ENCODE measurements around the gene GLI1.
A peak's percentile ranks its signal among the peaks of the same experiment; 100 is the strongest.
"Not testable (repeated sequence)": the region's sequence is repeated elsewhere in the genome, so short reads cannot be mapped to it uniquely, and the experiment has no call there.

The GLI1 gene

GRCh38 chr12:57441846-57442427 is 17.6 kb upstream of the GLI1 start:
- no peak for DNase-seq (ENCODE audit: low read depth)

DNA sequence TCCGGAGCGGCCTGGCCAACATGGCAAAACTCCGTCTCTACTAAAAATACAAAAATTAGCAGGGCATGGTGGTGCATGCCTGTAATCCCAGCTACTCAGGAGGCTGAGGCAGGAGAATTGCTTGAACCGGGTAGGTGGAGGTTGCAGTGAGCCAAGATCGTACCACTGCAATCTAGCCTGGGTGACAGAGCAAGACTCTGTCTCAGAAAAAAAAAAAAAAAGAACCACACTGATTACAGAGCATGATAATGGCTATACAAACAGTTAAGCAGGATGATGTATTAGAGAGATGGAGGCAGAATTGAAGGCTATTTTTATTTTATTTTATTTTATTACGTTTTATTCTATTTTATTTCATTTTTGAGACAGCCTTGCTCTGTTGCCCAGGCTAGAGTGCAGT is 15.2 kb upstream of the GLI1 start:
- not testable (repeated sequence) for DNase-seq (ENCODE audit: low read depth)

GRCh38 chr12:57444744-57445143 is 14.8 kb upstream of the GLI1 start:
- DNase-seq (ENCODE audit: low read depth) = no peak

DNA sequence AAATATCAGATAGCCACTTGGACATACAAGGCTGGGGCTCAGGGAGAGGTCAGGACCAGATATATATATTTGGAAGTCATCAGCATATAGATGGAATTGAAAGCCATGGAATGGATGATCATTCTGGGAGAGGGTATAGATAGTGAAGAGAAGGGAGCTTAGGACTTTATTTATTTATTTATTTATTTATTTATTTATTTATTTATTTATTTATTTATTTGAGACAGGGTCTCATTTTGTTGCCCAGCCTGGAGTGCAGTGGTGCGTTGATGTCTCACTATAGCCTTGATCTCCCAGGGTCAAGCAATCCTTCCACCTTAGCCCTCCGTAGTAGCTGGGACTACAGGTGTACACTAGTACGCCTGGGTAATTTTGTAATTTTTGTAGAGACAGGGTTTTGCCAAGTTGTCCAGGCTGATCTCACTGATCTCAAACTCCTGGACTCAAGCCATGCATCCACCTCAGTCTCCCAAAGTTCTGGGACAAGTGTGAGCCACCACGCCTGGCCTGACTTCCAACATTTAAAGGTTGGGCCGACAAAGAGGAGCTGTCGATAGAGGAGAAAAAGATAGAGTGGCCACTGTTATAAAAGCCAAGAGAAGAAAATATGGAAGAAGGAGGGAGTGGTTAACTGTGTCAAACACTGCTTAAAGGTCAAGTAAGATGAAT is 13.2 kb upstream of the GLI1 start:
- no peak for DNase-seq (ENCODE audit: low read depth)

DNA sequence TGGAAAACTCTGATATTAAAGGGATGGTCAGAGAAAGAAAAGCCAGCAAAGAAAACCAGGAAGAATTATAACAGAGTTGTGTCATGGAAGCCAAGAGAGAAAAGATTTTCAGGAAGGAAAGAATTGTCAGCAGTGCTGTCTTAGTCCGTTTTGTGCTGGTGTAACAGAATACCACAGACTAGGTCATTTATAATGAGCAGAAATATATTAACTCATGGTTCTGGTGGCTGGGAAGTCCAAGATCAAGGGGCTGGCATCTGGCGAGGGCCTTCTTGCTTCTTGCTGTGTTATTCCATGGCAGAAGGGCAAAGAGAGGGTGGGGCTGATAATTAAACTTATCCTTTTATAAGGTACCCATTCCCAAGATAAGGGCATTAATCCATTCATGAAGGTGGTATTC is 10.9 kb upstream of the GLI1 start:
- DNase-seq (ENCODE audit: low read depth) = no peak

GRCh38 chr12:57449375-57449774 is 10.2 kb upstream of the GLI1 start:
- no peak for DNase-seq (ENCODE audit: low read depth)

DNA sequence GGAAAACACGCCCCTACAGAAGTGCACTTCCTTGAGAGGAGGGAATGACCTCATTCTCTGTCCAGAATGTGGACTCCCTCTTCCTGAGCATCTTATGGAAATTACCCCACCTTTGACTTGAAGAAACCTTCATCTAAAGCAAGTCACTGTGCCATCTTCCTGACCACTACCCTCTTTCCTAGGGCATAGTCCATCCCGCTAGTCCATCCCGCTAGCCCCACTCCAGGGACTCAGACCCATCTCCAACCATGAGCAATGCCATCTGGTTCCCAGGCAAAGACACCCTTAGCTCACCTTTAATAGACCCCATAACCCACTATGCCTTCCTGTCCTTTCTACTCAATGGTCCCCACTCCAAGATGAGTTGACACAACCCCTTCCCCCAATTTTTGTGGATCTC is 9.5 kb upstream of the GLI1 start:
- DNase-seq (ENCODE audit: low read depth) = no peak

DNA sequence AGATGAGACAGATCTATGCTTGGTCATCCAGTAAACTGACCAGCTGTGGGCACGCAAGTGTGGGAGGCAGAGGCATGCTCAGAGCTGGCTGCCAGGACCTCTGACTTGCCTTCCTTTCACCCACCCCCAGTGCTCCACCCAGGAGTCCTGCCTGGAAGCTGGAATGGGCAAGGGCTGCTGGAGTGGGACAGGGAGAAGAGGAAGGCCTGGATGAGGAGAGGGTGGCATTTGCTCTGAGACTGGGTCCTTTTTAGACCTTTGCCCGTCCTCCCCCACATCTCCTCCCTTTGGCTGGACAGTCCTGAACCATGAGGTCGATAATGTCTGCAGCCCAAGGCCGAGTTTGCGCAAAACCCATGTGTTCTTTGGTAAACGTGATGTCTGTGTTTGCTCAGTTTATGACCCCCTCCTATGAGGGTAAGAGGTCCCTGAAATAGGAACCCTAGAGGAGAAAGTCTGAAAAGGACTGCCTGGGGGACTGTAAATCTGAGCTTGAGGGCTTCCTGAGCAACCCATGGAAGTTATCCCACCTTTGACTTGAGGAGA is 8.3 kb upstream of the GLI1 start:
- no peak for DNase-seq (ENCODE audit: low read depth)

DNA sequence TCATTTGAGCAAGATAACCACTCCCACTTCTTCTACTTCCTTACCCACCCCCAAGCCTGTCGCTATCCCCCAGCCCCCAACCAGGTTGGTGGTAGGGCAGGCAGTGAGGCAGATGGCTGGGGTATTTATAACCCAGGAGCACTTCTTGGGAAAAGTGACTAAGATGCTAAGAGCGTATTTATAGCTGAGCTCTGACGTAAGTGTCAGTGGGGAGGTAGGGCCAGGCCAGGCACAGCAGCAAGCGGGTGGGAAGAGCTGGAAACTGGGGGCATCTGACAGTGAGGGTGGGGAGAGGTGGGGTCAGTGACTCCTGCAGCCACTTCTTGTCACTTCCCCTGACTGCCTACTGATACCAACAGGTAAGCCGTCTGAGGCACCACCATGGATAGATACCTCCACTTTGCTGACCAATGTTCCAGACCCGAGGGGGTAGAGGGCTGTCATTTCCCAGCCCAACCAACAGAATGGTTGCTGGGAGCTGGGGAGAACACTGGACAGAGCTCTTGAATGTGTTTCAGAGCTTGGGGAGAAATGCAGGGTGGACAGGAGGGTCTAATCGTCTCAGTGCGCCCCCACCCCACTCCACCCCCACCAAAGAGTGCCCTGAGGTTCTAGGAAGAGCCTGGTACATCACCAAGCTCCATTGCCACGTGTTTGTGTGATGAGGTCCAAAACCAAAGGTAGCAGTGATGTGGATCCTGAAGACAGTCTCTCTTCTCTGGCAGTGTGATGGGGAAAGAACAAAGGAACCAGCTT is 7.2 kb upstream of the GLI1 start:
- no peak for DNase-seq (ENCODE audit: low read depth)

- no peak for DNase-seq (ENCODE audit: low read depth)
These were observed 6.6 kb upstream of the GLI1 start for GRCh38 chr12:57452937-57453509.

DNA sequence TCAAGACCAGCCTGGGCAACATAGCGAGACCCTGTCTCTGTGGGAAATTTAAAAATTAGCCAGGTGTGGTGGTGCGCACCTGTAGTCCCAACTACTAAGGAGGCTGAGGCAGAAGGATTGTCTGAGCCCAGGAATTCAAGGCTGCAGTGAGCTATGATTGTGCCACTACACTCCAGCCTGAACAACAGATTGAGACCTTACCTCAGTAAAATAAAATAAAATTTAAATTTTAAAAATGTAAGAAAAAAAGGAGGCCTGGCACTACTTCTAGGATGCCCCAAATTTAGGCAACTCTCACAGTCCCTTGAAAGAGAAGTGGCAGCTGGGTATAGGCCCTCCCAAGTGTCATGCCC is 5.4 kb upstream of the GLI1 start:
- no peak for DNase-seq (ENCODE audit: low read depth)

- DNase-seq (ENCODE audit: low read depth) = no peak
These were observed 4.8 kb upstream of the GLI1 start, which contains the start of gene INHBE for GRCh38 chr12:57454566-57455373. INHBE (plus strand) TSS chr12:57455307; CDS start chr12:57455537, 230 bp downstream.

DNA sequence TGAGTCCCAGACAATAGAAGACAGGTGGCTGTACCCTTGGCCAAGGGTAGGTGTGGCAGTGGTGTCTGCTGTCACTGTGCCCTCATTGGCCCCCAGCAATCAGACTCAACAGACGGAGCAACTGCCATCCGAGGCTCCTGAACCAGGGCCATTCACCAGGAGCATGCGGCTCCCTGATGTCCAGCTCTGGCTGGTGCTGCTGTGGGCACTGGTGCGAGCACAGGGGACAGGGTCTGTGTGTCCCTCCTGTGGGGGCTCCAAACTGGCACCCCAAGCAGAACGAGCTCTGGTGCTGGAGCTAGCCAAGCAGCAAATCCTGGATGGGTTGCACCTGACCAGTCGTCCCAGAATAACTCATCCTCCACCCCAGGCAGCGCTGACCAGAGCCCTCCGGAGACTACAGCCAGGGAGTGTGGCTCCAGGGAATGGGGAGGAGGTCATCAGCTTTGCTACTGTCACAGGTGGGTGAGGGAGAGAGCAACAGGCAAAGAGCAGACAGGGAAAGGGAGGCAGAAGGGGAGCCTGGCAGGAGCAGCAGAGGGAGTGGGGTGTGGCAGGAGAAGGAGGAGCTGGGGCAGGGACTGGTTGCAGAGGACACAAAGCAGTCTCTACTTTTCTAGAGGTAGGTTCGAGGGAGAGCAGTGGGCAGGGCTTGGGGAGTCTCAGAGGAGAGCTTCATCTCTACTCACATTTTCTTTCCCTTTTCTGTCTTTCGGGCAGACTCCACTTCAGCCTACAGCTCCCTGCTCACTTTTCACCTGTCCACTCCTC is 4.0 kb upstream of the GLI1 start:
- no peak for DNase-seq (ENCODE audit: low read depth)

DNA sequence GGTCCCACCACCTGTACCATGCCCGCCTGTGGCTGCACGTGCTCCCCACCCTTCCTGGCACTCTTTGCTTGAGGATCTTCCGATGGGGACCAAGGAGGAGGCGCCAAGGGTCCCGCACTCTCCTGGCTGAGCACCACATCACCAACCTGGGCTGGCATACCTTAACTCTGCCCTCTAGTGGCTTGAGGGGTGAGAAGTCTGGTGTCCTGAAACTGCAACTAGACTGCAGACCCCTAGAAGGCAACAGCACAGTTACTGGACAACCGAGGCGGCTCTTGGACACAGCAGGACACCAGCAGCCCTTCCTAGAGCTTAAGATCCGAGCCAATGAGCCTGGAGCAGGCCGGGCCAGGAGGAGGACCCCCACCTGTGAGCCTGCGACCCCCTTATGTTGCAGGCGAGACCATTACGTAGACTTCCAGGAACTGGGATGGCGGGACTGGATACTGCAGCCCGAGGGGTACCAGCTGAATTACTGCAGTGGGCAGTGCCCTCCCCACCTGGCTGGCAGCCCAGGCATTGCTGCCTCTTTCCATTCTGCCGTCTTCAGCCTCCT is 3.4 kb upstream of the GLI1 start:
- DNase-seq (ENCODE audit: low read depth) = no peak

DNA sequence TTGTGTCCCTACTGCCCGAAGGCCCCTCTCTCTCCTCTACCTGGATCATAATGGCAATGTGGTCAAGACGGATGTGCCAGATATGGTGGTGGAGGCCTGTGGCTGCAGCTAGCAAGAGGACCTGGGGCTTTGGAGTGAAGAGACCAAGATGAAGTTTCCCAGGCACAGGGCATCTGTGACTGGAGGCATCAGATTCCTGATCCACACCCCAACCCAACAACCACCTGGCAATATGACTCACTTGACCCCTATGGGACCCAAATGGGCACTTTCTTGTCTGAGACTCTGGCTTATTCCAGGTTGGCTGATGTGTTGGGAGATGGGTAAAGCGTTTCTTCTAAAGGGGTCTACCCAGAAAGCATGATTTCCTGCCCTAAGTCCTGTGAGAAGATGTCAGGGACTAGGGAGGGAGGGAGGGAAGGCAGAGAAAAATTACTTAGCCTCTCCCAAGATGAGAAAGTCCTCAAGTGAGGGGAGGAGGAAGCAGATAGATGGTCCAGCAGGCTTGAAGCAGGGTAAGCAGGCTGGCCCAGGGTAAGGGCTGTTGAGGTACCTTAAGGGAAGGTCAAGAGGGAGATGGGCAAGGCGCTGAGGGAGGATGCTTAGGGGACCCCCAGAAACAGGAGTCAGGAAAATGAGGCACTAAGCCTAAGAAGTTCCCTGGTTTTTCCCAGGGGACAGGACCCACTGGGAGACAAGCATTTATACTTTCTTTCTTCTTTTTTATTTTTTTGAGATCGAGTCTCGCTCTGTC is 2.7 kb upstream of the GLI1 start:
- no peak for DNase-seq (ENCODE audit: low read depth)

GRCh38 chr12:57458665-57459054 is 925 bp upstream of the GLI1 start:
- no peak for DNase-seq (ENCODE audit: low read depth)

- peak; percentile 89 for DNase-seq (ENCODE audit: low read depth)
These were observed 383 bp upstream of the GLI1 start for GRCh38 chr12:57459055-57459749.

DNA sequence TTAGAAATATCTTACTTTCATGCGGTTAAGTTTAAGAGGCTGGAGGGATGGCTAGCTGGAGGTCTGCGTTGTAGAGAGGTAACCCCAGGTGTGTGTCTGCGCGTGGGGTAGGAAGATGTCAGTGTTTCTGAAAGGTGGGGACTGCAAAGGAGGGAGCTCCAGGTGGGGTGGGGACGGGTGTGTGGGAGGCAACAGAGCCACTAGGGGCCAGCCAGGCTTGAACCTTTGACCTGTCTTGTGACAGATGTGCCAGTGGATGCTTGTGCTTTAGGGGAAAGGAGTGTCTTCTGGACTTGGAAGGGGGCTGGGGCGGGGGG is 841 bp downstream of the GLI1 start:
- DNase-seq (ENCODE audit: low read depth) = no peak

- no peak for DNase-seq (ENCODE audit: low read depth)
These were observed 1.3 kb downstream of the GLI1 start for GRCh38 chr12:57460841-57461275.

All from activated gamma-delta T cell treated with anti-CD3 and anti-CD28 coated beads, Interleukin-2, amount 50 U/mL, for 16 hours (primary cell).